HCT116 (cell line): Measurements from ENCODE around the gene GSTM1.

Experiments
- EZH2 ChIP-seq: fragments of 200-600 bp; sonication (generic); IDR thresholded peaks from 2 replicates; pipeline ENCODE4 v1.6.1; 2017; ENCODE audit warnings: antibody characterized with exemption, mixed run types
- SIN3A ChIP-seq: IDR thresholded peaks from 2 replicates; pipeline ENCODE4 v1.6.1; 2012; ENCODE audit warnings: low read depth
- SP1 ChIP-seq: IDR thresholded peaks from 2 replicates; pipeline ENCODE4 v1.6.1; 2012; ENCODE audit warnings: low read depth
- TF ChIP-seq, protein P1 (sequence below): IDR thresholded peaks from 2 replicates; pipeline ENCODE4 v1.6.1; 2012
- TF ChIP-seq, protein P2 (sequence below), 3 experiments: fragments of 200-600 bp in 1 of 3; sonication (generic) in 1 of 3; IDR thresholded peaks in 2 of 3; conservative IDR thresholded peaks in 1 of 3; 2 replicates each; pipeline ENCODE4 v1.5.1; 2012 to 2017; ENCODE audit warnings: low read depth in 2 of 3, low read length in 2 of 3, antibody characterized with exemption in 1 of 3, borderline replicate concordance in 1 of 3, control low read depth in 1 of 3, mild to moderate bottlenecking in 1 of 3, mixed read lengths in 1 of 3, mixed run types in 1 of 3, moderate library complexity in 1 of 3; ENCODE audit not compliant: insufficient read depth in 1 of 3

DNA sequence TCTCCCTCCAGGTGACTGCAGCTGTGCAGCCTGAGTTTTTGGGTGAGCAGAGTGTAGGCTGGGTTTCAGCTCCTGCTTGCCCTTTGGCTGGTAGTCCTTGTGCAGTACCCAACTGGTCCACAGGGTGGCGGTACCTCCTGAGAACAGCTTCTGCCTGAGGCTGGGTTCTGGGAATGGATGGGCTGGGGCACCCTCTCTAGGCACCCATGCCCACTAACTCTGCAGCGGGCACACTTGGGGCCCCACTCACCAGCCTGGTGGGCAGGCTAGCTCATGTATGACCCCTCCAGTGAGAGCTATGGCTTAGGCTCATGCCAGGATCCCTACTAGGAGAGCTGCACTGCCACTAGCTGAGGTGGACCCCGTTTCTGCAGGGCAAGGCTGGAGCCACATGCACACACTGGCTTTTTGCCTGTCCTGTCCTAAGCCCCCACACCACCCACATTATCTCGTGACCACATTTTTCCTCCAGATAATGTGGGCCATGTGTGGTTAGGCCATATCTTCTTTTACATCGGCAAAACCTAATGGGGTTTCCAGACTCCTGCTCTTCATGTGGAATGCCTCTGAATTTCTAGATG, 47.2 kb upstream of the GSTM1 start:
- TF ChIP-seq SIN3A (no peak), EZH2 (no peak), SP1 (no peak)
- TF ChIP-seq, protein P1, sequence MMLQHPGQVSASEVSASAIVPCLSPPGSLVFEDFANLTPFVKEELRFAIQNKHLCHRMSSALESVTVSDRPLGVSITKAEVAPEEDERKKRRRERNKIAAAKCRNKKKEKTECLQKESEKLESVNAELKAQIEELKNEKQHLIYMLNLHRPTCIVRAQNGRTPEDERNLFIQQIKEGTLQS, result no peak
- TF ChIP-seq, protein P2, sequence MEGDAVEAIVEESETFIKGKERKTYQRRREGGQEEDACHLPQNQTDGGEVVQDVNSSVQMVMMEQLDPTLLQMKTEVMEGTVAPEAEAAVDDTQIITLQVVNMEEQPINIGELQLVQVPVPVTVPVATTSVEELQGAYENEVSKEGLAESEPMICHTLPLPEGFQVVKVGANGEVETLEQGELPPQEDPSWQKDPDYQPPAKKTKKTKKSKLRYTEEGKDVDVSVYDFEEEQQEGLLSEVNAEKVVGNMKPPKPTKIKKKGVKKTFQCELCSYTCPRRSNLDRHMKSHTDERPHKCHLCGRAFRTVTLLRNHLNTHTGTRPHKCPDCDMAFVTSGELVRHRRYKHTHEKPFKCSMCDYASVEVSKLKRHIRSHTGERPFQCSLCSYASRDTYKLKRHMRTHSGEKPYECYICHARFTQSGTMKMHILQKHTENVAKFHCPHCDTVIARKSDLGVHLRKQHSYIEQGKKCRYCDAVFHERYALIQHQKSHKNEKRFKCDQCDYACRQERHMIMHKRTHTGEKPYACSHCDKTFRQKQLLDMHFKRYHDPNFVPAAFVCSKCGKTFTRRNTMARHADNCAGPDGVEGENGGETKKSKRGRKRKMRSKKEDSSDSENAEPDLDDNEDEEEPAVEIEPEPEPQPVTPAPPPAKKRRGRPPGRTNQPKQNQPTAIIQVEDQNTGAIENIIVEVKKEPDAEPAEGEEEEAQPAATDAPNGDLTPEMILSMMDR (IDR thresholded peaks at IDR 0.05 in 2 of 3, conservative IDR thresholded peaks at IDR 0.05 in 1 of 3; ENCODE audit: borderline replicate concordance in 1 of 3, insufficient read depth in 1 of 3, low read depth in 2 of 3, low read length in 2 of 3), result peak; percentile 75 to 94 (median 89)
